ENCODE data around the gene LAMA5. TPM values are rescaled to one million over a fixed set of nuclear protein-coding genes. Genes with fewer than 3 reads are reported as not detected.

The LAMA5 gene
- total RNA-seq, 2 experiments from 2014 or later: 53.3 to 162 TPM

- peak overlapping the region; percentile 25 for H3K27ac ChIP-seq (ENCODE audit: low read depth, low read length, poor library complexity, severe bottlenecking)
- intact Hi-C loops (cut with micrococcal nuclease; ENCODE audit: unreplicated experiment): loop anchor here (1.0 kb wide), 1 partner anchor 80 kb away; the partner anchor contains the start of gene ADRM1
- H3K4me2 ChIP-seq (ENCODE audit: low read length): peak overlapping the region; percentile 8; the same call in 1 of the 2 replicates
- H3K9me2 ChIP-seq (ENCODE audit: insufficient read depth, low read length): no peaks in the 10 kb centered on the region
- ChIA-PET CTCF (ENCODE audit: unreplicated experiment) (interaction anchor here (0.6 to 0.9 kb wide), 2 partner anchors 14 to 80 kb away, joined by 4 to 5 read pairs; no protein-coding TSS in a partner anchor), POLR2A (interaction anchor here (1.3 kb wide), 1 partner anchor 82 kb away, joined by 6 read pairs; no protein-coding TSS in a partner anchor)
- peaks cover 3% of the 10 kb centered on the region; the same call in 1 of the 2 replicates for H4K20me1 ChIP-seq (ENCODE audit: insufficient read depth, low read length)
- no peak overlapping the region for H2AFZ ChIP-seq (ENCODE audit: low read length)
- peak; percentile 87 for DNase-seq (ENCODE audit: low spot score)
- peaks cover 27% of the 10 kb centered on the region for H3K4me1 ChIP-seq (ENCODE audit: insufficient read depth, low read length, poor library complexity, severe bottlenecking)
- peaks cover 32% of the 10 kb centered on the region for H3K79me2 ChIP-seq (ENCODE audit: insufficient read depth, low read depth, low read length)
- peaks cover 34% of the 10 kb centered on the region for H3K36me3 ChIP-seq (ENCODE audit: insufficient read depth, low read length)
- TF ChIP-seq, protein P1, sequence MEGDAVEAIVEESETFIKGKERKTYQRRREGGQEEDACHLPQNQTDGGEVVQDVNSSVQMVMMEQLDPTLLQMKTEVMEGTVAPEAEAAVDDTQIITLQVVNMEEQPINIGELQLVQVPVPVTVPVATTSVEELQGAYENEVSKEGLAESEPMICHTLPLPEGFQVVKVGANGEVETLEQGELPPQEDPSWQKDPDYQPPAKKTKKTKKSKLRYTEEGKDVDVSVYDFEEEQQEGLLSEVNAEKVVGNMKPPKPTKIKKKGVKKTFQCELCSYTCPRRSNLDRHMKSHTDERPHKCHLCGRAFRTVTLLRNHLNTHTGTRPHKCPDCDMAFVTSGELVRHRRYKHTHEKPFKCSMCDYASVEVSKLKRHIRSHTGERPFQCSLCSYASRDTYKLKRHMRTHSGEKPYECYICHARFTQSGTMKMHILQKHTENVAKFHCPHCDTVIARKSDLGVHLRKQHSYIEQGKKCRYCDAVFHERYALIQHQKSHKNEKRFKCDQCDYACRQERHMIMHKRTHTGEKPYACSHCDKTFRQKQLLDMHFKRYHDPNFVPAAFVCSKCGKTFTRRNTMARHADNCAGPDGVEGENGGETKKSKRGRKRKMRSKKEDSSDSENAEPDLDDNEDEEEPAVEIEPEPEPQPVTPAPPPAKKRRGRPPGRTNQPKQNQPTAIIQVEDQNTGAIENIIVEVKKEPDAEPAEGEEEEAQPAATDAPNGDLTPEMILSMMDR (conservative IDR thresholded peaks at IDR 0.05; ENCODE audit: low read length): peak; percentile 94
- TF ChIP-seq EZH2phosphoT487 (IDR thresholded peaks at IDR 0.05; ENCODE audit: borderline replicate concordance, low read depth, low read length): no peak
- no peaks in the 10 kb centered on the region for H3K9me3 ChIP-seq (ENCODE audit: low read length)
- BruUV-seq (replicated peaks): no TSS peak
- no peak overlapping the region for H3K4me3 ChIP-seq (ENCODE audit: low read depth, low read length, poor library complexity, severe bottlenecking)
Measured at GRCh38 chr20:62382306-62383198, 15.4 kb upstream of the LAMA5 start.

DNA sequence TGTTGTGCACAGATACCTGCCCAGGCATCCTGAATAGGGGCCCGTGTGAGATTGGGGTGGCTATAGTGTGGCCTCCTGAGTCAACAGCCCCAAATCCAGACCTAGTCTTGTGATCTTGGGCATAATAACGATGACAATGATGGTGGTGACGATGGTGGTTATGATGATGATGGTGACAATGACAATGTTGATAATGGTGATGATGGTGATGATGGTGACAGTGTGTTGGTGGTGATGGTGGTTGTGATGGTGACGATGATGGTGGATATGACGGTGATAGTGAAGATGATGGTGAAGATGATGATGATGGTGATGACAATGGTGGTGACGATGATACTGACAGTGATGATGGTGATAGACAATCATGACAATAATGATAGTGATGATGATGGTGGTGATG lies 14.7 kb upstream of the LAMA5 start:
- Histone ChIP-seq H3K36me3 (ENCODE audit: insufficient read depth, low read length) (peaks cover 30% of the 10 kb centered on the region), H3K27ac (ENCODE audit: low read depth, low read length, poor library complexity, severe bottlenecking) (no peak overlapping the region), H3K9me2 (ENCODE audit: insufficient read depth, low read length) (no peaks in the 10 kb centered on the region), H3K79me2 (ENCODE audit: insufficient read depth, low read depth, low read length) (peaks cover 26% of the 10 kb centered on the region), H4K20me1 (ENCODE audit: insufficient read depth, low read length) (no peaks in the 10 kb centered on the region), H3K4me3 (ENCODE audit: low read depth, low read length, poor library complexity, severe bottlenecking) (no peak overlapping the region), H3K4me1 (ENCODE audit: insufficient read depth, low read length, poor library complexity, severe bottlenecking) (peaks cover 27% of the 10 kb centered on the region), H2AFZ (ENCODE audit: low read length) (no peak overlapping the region), H3K4me2 (ENCODE audit: low read length) (no peak overlapping the region), H3K9me3 (ENCODE audit: low read length) (no peaks in the 10 kb centered on the region)
- POLR2A ChIA-PET: no interaction called here
- intact Hi-C loops (cut with micrococcal nuclease; ENCODE audit: unreplicated experiment): loop anchor here (1.0 kb wide), 1 partner anchor 80 kb away; the partner anchor contains the start of gene ADRM1
- DNase-seq (ENCODE audit: low spot score): no peak
- BruUV-seq (replicated peaks): no TSS peak
- TF ChIP-seq EZH2phosphoT487 (IDR thresholded peaks at IDR 0.05; ENCODE audit: borderline replicate concordance, low read depth, low read length): no peak
- TF ChIP-seq, protein P1 (conservative IDR thresholded peaks at IDR 0.05; ENCODE audit: low read length): no peak
- CTCF ChIA-PET (ENCODE audit: unreplicated experiment): no interaction called here

All from OCI-LY7 (cell line).